HG02885 (cell line): ENCODE data around the gene EBF4.

ENCODE experiments used
- ATAC-seq: cut with Tn5 transposase; IDR thresholded peaks from one replicate; pipeline ENCODE4 v1.9.1; 2021; ENCODE audit warnings: mild to moderate bottlenecking; ENCODE audit not compliant: unreplicated experiment, poor library complexity

The EBF4 gene

DNA sequence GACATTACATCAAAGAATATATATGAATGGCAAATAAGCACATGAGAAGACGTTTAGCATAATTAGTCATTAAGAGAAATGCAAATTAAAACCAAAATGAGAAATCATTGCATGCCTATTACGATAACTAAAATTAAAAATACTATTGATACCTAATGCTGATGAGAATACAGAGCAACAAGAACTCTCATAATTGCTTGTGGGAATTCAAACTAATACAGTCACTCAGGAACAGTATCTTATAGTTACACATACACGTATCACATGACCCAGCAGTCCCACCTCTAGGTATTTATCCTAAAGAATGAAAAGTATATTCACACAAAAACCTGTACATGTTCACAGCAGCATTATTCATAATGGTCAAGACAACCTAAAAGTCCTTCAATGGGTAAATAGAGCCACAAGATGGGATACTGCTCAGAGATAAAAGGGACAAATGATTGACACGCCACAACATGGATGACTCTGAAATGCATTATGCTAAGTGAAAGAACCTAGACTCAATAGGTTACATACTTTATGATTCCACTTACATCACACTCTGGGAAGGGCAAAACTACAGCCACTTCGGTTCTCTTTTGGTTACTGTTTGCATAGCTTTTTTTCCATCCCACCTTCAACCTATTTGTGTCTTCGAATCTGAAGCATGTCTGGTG is 91.5 kb downstream of the EBF4 start:
- no peak for ATAC-seq

DNA sequence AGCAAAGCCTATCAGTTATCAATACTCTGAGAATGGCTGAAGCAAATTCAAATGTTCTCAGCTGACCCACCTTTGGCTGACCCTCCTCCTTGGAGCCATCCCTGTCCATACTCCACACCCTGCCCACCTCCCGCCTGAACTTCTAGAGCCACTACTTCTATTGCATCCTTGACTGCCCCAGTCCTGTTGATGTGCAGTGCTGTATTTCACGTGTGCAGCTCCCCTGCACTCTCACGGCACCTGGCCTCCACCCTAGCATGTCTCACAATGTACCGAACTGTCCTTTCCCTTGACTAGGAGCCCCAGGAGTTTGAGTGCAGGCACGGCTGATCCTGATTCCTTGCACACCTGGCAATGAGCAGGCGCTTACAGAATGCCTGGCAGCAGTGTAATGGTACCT is 100.9 kb downstream of the EBF4 start:
- no peak for ATAC-seq

DNA sequence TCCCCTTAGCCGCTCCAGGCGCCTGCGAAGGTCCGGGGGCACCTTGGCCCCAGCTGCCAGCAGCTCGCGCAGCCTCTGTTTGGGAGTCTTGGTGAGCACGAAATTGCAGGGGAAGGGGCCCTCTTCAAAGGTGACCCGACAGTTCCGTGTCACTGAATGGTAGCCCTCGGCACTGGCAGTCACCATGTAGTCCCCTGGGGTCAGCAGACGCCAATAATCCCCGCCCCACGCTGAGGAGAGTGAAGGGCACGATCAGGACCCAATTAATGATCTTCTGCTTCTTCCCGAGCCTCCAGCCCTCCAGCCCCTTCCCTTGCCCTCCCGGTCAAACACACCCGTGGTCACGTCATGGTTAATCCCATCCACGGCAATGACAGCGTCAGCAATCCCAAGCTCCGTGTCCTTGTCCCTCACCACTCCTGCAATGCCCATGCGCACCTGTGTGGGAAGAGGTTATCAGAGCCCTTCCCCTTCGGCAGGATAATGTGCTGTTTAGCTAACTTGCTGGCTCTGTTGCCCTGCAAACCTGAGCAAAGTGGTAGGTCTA is 101.7 kb downstream of the EBF4 start:
- no peak for ATAC-seq

DNA sequence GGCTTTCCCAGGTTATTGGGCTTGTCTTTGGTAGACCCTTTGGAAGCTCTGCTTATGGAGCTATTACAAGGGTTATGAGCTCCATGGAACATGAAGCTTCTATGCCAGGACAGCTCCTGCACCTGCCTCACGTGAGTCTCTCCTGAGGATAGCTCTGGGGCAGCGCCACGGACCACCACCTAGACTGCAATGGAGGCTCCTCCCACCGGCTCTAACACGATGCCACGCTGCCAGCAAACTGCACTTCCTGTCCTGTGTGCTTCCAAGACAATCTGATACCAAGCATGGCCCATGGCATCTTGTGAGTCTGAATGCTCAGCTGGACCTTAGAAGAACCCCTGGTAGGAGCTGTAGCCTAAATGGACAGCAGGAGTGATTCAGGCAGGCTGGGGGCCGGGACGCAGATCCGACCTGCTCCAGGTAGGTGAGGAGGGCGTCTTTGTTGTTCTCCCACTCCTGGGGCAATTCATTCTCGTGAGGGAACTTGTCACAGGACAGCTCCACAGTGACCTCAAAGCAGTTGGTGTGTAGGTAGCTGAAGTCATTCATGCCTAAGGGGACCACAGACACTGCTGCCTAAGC is 102.4 kb downstream of the EBF4 start:
- ATAC-seq: no peak

DNA sequence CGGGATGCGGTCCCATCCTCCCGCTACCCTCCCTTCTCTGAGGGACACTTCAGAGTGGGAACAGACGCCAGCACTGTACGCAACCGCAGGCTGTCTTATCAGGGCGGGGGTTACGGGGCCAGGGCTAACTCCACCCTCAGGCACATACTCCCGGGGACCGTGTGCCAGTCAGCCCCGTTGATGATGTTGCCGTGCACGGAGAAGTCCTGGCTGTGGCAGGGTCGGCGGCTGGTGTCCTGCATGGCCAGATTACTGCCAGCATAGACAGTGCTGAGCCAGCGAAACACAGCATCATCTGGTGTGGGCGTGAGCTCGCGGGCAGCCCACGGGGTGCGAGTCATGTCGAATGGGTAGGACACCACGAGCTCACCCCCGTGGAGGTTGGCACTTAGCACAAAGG is 102.9 kb downstream of the EBF4 start:
- ATAC-seq: no peak

DNA sequence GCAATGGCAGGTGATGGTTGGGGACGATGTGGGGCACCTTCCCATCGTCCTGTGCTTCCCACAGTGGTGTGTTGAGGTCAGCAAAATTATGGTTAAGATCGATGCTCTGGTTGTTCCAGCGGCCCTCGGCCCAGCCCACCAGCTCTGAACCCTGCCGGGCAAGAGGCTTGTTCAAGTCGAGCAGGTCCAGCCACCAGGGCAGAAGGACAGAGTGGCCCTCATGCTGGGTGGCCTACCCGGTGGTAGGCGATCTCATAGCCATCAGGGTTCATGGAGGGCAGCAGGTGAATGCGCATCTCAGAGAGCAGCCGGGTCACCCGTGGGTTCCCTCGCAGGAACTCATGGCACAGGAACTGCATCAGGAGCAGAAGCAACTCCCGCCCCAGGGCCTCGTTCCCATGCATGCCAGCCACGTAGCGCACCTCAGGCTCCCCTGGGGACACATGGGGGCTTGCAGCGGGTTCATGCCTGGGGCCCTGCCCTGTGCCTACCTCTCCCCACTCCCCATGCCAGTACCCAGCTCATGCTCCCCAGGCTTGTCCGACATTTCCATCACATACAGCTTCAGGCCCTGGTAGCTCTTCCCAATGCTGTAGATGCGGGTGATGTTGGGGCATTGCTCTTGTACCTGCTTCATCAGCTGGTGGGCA is 103.6 kb downstream of the EBF4 start:
- ATAC-seq: no peak

DNA sequence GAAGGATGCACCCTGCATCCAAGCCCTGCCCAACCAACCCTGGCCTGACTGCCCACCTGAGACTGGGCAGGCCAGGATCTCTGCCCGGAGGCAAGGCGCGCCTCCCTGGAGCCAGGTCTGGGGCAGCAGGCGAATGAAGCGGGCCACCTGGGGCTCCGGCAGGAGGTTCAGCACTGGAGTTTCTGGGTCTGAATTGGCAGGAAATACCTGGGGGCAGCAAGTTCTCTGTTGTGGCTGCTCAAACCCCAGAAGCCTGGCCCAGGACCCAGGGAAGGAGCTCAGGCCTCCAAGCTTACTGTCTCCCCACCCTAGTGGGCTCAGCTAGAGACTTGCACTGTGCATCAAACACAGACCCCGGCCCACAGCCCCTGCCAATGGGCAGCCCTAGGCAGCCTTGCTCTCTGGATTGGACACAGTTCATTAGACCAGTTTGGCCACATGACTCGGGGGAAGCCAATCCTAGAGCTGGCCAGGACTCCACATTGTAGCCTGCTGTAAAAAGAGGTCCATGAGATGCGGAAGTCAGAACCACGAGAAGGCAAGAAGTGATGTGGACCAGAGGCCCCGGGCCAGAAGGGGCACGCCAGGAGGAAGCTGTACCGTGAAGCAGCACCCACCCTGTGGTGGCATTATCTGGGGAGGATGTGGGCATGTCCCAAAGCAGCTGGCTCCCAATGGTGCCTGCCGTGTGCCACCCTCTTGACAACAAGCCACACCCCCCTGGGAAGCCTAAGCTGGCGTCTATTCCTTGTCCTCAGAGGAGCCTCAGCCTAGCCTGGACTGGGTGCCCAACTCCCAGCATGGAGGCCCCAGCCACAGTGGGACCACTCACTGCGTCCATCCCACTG is 104.8 kb downstream of the EBF4 start:
- no peak for ATAC-seq

DNA sequence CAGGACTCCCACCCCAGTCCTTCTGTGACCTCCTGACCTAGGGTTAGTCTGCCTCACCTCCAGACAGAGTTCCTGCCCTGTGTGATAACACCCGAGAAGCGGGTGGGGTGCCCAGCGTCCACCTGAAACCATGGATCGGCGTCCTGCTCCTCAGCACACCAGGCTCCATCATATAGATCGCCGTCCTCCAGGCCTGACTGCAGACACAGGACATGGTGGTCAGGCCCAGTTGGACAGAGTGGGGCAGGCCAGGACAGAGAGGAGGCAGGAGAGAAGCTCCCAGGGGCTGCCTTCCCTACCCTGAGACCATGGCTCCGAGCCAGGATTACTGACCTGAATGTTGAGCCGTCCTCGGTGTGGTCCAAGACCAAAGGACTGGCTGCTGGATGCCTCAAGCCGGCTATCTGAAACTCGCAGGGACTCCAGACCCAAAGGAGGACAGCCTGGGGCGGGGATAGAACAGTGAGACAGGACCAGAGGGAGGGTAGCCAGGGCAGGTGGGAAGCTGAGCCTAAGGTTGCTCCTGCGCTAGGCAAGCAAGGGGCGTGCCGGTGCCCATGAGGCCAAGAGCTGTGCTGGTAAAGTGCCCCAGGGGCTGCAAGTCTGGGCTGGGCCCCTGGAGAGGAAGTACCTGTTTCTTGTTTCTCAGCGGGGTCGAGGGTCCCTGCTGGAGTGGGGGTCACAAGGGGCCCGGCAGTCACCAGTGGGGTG is 105.7 kb downstream of the EBF4 start:
- ATAC-seq: no peak

DNA sequence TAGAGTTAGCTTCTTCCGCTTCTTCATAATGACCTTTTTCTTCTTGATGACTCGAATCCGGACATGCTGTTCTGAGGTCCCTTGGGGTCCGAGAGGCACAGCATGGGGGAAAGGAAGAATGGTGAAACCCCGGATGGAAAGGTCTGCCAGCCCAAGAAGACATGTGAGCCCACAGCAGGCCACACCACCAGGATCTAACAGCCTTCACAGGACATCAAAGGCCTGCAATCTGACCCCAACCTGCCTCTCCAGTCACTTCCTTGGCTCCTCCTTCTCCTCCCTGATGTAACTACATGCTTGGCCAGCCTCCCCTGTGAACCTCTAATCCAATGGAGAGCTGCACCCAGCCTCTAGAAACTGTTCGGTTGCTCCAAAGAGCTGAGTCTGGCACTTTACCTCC is 106.2 kb downstream of the EBF4 start:
- no peak for ATAC-seq

DNA sequence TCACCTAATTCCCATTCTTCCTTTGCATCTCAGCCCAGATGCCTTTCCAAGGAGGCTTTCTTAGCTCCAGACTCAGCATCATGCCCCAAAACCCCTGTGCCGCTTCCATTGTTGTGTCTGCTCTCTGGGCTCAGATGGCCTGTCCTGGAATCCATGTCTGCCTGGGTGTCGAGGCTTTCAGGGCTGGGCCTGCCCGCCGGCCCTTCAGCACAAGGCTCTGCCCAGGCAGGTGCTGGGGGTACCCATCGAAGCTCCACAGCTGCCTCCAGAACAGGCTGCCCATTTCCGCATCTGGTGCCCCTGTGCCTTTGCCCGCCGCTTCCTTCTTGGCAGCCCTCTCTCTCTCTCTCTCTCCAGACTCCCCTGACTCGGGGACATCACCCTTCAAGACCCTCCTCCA is 106.7 kb downstream of the EBF4 start:
- ATAC-seq: no peak

DNA sequence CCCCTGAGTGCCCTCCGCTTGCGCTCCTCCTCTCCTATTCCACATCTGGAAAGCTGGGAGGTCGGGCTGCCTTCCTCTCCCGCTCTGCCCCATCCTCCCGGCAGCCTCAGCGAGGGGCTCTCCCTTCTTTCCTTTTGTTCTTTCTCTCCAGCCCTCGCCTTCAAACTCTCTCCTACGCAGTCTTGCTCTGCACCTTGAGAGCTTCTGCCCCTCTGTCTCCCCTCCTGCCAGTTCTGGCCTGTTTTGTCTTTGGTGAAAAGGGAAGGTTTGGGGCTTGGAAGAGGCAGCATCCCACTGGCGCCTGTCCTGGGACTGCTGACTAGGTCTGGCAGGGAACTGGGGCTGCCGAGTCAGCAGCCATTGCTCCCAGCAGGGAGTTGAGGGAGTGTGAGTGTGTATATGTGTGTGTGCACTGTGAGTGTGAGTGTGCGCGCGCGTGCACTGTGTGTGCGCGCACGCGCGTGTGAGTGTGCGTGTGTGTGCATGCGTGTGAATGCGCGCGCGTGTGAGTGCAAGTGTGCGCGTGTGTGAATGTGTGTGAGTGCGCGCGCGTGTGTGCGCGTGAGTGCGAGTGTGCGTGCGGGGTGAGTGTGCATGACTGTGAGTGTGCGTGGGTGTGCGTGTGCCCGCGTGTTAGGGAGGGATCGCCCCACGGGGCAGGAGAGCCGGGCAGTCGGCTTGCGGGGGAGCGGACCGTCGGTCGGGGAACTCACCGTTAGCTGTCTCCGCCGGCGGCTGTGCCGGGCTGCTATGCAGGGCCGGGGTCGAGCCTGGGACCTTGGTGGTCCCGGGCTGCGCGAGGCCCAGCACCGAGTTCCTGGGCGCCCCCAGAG is 107.3 kb downstream of the EBF4 start:
- ATAC-seq: no peak

DNA sequence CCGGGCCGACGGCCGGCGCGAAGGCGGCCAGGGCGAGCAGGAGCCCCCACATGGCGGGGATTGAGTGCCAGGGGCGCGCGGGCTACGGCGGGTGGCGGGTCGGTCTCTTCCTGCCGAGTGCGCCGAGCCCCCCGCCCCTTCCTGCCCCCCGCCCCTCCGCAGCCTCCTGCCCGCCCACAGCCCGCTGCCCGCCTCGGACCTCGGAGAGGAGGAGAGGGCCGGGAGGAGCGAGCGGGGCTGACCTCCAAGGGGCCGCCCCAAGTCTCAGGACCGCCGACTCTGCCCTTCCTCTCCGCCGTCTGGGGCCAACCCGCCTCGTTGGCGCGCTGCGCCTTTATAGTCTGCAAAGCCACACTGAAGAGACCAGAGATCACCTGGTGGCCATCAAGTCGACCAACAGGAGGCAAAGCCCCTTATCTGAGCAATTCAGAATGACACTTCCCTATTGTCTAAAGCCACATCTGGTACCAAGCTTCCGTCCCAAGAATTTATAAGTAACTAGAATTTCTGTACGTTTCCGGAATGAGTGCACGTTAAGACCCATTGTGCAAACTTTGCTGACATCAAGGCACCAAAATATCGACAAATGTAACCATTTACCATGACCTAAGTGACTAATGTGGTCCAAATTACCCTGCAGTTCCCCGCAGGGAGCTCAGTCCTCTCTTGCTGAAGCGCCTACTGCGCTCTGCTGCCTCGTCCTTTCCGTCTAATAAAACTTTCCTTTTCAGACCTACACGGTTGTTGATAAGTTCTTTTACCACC is 108.1 kb downstream of the EBF4 start, which contains the start of gene CPXM1:
Gene CPXM1, minus strand, starts transcription at position 107 of the 765 bp plus-strand sequence. Its CDS starts 55 bp downstream, at position 52.
- ATAC-seq: no peak

DNA sequence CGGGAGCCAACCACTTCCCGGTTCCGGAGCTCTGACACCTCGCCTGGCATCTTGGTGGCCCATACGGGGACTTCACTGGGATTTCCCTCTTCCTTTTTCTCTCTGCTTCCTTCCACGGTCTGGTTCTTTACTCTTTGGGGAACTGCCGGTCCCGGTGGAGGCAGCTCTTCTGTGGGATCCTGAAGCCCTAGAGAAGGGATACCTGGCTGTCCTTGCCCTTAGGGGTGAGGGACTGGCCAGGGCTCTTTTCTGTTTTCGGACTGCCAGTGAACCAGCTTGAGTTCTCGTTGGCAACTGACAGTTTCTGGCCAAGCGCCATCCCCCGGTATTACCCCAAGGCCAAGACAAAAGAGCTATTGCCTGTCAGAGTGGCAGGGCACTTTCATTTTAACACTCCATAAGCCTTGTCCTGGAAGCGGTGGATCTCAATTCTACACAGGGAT is 108.7 kb downstream of the EBF4 start:
- ATAC-seq: no peak

DNA sequence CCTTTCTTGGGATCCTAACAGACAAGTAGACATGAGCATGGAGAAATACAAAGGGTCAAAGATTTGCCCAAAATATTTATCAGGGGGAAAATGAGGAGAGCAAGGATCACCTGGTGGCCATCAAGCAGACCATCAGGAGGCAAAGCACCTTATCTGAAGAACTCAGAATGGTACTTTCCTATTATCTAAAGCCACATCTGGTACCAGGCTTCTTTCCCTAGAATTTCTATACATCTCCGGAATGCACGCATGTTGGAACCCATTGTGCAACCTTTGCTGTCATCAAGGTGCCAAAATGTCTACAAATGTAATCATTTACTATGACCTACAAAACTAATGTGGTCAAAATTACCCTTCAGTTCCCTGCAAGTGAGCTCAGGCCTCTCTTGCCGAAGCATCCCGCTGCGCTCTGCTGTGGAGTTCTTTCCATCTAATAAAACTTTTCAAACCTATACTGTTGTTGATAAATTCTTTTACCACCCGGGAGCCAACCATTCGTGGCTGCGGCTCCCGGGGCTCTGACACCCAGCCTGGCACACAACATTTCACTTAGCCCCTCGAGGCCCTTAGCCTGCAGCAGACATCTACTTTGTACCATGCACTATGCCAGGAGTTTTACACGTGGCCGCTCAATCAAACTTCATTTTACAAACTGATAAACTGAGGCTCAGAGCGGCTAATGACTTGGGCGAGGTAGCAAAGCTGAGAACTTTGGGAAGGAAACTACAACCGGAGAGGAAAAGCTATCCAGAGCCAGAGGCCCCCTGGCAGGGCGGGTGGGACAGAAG is 111.7 kb downstream of the EBF4 start:
- no peak for ATAC-seq

DNA sequence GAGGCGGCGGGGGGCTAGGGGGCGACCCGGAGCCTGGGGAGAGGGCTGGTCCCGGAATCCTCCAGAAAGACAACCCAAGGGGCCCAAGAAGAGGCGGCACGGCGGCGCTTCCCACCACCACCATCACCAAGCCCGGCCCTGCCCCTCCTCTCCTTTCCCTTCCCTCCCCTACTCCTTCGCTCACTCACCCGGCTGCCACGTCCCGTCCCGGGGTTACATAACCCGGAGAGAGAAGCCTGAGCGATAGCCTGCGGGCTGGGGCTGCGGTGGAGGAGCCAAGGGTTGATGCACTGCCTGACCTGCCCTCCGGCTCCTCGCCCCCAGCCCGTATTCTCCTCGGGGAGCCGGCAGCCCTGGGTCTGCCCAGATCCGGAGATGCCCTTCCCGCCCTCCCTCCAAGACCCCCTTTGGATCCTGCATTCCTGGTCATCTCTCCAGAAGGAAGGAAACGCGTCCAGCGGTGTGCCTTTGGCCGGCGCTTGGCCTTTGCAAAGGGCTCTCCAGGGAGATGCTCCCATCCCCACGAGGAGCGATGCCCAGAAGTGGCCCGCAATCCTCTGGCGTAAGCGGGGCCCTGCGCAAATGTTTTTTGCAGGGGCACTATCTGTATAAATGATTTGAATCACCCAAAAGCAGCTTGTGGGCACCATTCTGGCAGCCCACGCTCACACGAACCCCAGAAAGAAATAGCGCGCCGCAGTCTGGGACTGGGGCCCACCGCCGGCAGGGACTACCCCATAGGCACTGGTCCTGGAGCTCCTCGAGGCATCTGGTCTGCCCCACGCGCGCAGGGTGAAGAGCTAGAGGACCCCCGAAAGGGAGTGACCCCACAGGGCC is 112.5 kb downstream of the EBF4 start:
- ATAC-seq: no peak

DNA sequence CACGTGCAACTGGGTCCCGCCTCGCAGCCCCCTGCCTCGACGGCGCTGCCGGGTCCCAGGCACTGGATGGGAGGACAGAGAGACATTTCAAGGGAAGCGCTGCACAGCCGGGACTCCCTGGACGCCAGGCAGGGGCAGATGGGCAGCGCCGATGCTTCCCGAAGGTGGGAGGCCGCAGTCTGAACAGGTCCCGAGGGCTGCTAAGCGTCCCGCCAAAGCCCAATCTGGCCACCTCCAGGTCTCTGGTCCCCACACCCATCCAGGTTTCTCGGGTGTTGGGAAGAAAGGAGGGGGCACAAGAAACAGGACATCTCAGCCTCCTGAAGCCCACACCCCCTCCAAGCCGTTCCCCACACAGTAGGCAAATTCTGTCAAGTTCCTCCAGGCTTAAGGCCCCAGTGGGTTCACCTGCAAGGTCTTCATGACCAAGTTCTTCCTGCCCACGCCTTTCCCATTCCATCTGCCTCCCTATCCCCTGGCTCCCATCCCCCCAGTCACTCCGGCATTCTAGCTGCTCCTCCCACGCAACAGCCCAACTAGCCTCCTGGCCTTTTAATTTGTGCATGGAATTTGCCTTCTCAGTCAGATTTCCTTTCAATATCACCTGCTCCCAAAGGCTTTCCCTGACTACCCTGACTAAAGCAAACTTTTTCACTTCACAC is 113.2 kb downstream of the EBF4 start:
- no peak for ATAC-seq
